ENCODE results near the gene RMI1. TPM values are rescaled to one million over a fixed set of nuclear protein-coding genes. Genes with fewer than 3 reads are reported as not detected.

The RMI1 gene
- total RNA-seq, 1 donor from 2014 or later = 3.1 TPM

- peak overlapping the region; percentile 100 for H3K27ac ChIP-seq (ENCODE audit: low read depth, low read length)
- no peaks in the 10 kb centered on the region for H3K27me3 ChIP-seq (ENCODE audit: control insufficient read depth in 3 of 3, insufficient read depth in 3 of 3, low read length in 3 of 3)
- H3K4me3 ChIP-seq (ENCODE audit: low read length in 3 of 3) = peak overlapping the region; percentile 88 to 99 (median 99)
- no peaks in the 10 kb centered on the region for H3K9me3 ChIP-seq (ENCODE audit: control insufficient read depth in 3 of 3, low read length in 3 of 3)
- H3K4me1 ChIP-seq (ENCODE audit: control insufficient read depth in 3 of 3, insufficient read depth in 3 of 3, low read length in 3 of 3) = peaks cover 14 to 30% (median 16%) of the 10 kb centered on the region in 3 donors
- H3K9ac ChIP-seq (ENCODE audit: low read depth in 1 of 3, low read length in 3 of 3) = peak overlapping the region; percentile 92 to 100 (median 100)
- H3K36me3 ChIP-seq (ENCODE audit: control insufficient read depth in 3 of 3, insufficient read depth in 3 of 3, low read length in 3 of 3) = peaks cover 28 to 31% (median 29%) of the 10 kb centered on the region in 3 donors
Measured at GRCh38 chr9:83978992-83979811, 1.4 kb upstream of the RMI1 start.

GRCh38 chr9:83979812-83980394 is 702 bp upstream of the RMI1 start, which contains the start of gene HNRNPK:
TSS of gene HNRNPK (minus strand) at chr9:83980215. CDS start at chr9:83978252, 1,963 bp downstream.
- H3K36me3 ChIP-seq (ENCODE audit: control insufficient read depth in 3 of 3, insufficient read depth in 3 of 3, low read length in 3 of 3) = peaks cover 22 to 24% (median 22%) of the 10 kb centered on the region in 3 donors
- peak within 1 kb of the TSS; percentile 88 to 99 (median 99) for H3K4me3 ChIP-seq (ENCODE audit: low read length in 3 of 3)
- H3K9me3 ChIP-seq (ENCODE audit: control insufficient read depth in 3 of 3, low read length in 3 of 3) = no peaks in the 10 kb centered on the region
- peak within 1 kb of the TSS; percentile 95 to 100 (median 100) for H3K9ac ChIP-seq (ENCODE audit: low read depth in 1 of 3, low read length in 3 of 3)
- H3K27ac ChIP-seq (ENCODE audit: low read depth, low read length) = peak within 1 kb of the TSS; percentile 100
- no peaks in the 10 kb centered on the region for H3K27me3 ChIP-seq (ENCODE audit: control insufficient read depth in 3 of 3, insufficient read depth in 3 of 3, low read length in 3 of 3)
- peaks cover 14 to 29% (median 16%) of the 10 kb centered on the region in 3 donors for H3K4me1 ChIP-seq (ENCODE audit: control insufficient read depth in 3 of 3, insufficient read depth in 3 of 3, low read length in 3 of 3)

- H3K4me3 ChIP-seq (ENCODE audit: low read length in 3 of 3) = peak overlapping the region; percentile 88 to 99 (median 99)
- no peaks in the 10 kb centered on the region for H3K9me3 ChIP-seq (ENCODE audit: control insufficient read depth in 3 of 3, low read length in 3 of 3)
- H3K27ac ChIP-seq (ENCODE audit: low read depth, low read length) = peak overlapping the region; percentile 100
- peaks cover 8 to 11% (median 10%) of the 10 kb centered on the region in 3 donors for H3K36me3 ChIP-seq (ENCODE audit: control insufficient read depth in 3 of 3, insufficient read depth in 3 of 3, low read length in 3 of 3)
- H3K27me3 ChIP-seq (ENCODE audit: control insufficient read depth in 3 of 3, insufficient read depth in 3 of 3, low read length in 3 of 3) = no peaks in the 10 kb centered on the region
- H3K9ac ChIP-seq (ENCODE audit: low read depth in 1 of 3, low read length in 3 of 3) = peak overlapping the region; percentile 95 to 100 (median 100)
- H3K4me1 ChIP-seq (ENCODE audit: control insufficient read depth in 3 of 3, insufficient read depth in 3 of 3, low read length in 3 of 3) = peaks cover 14 to 24% (median 16%) of the 10 kb centered on the region in 3 donors
Measured at GRCh38 chr9:83981126-83981871, 694 bp downstream of the RMI1 start.

- Histone ChIP-seq H3K4me3 (ENCODE audit: low read length in 3 of 3) (no peak overlapping the region), H3K9me3 (ENCODE audit: control insufficient read depth in 3 of 3, low read length in 3 of 3) (no peaks in the 10 kb centered on the region), H3K27me3 (ENCODE audit: control insufficient read depth in 3 of 3, insufficient read depth in 3 of 3, low read length in 3 of 3) (no peaks in the 10 kb centered on the region), H3K27ac (ENCODE audit: low read depth, low read length) (no peak overlapping the region), H3K36me3 (ENCODE audit: control insufficient read depth in 3 of 3, insufficient read depth in 3 of 3, low read length in 3 of 3) (peaks cover 0 to 3% (median 0%) of the 10 kb centered on the region in 3 donors), H3K4me1 (ENCODE audit: control insufficient read depth in 3 of 3, insufficient read depth in 3 of 3, low read length in 3 of 3) (peaks cover 5 to 6% (median 6%) of the 10 kb centered on the region in 3 donors), H3K9ac (ENCODE audit: low read depth in 1 of 3, low read length in 3 of 3) (no peak overlapping the region)
Measured at GRCh38 chr9:83986195-83986594, 5.6 kb downstream of the RMI1 start.

- Histone ChIP-seq H3K4me3 (ENCODE audit: low read length in 3 of 3) (no peak overlapping the region), H3K9ac (ENCODE audit: low read depth in 1 of 3, low read length in 3 of 3) (no peak overlapping the region), H3K27me3 (ENCODE audit: control insufficient read depth in 3 of 3, insufficient read depth in 3 of 3, low read length in 3 of 3) (no peaks in the 10 kb centered on the region), H3K36me3 (ENCODE audit: control insufficient read depth in 3 of 3, insufficient read depth in 3 of 3, low read length in 3 of 3) (peaks cover 0 to 3% (median 0%) of the 10 kb centered on the region in 3 donors), H3K9me3 (ENCODE audit: control insufficient read depth in 3 of 3, low read length in 3 of 3) (no peaks in the 10 kb centered on the region), H3K4me1 (ENCODE audit: control insufficient read depth in 3 of 3, insufficient read depth in 3 of 3, low read length in 3 of 3) (no peaks in the 10 kb centered on the region), H3K27ac (ENCODE audit: low read depth, low read length) (no peak overlapping the region)
Measured at GRCh38 chr9:83986765-83987401, 6.3 kb downstream of the RMI1 start.

- Histone ChIP-seq H3K27me3 (ENCODE audit: control insufficient read depth in 3 of 3, insufficient read depth in 3 of 3, low read length in 3 of 3) (no peaks in the 10 kb centered on the region), H3K4me1 (ENCODE audit: control insufficient read depth in 3 of 3, insufficient read depth in 3 of 3, low read length in 3 of 3) (no peaks in the 10 kb centered on the region), H3K36me3 (ENCODE audit: control insufficient read depth in 3 of 3, insufficient read depth in 3 of 3, low read length in 3 of 3) (peaks cover 0 to 3% (median 0%) of the 10 kb centered on the region in 3 donors), H3K27ac (ENCODE audit: low read depth, low read length) (no peak overlapping the region), H3K9me3 (ENCODE audit: control insufficient read depth in 3 of 3, low read length in 3 of 3) (no peaks in the 10 kb centered on the region), H3K4me3 (ENCODE audit: low read length in 3 of 3) (no peak overlapping the region), H3K9ac (ENCODE audit: low read depth in 1 of 3, low read length in 3 of 3) (no peak overlapping the region)
Measured at GRCh38 chr9:83987402-83987791, 6.8 kb downstream of the RMI1 start.

GRCh38 chr9:83988411-83988810 is 7.8 kb downstream of the RMI1 start:
- no peaks in the 10 kb centered on the region for H3K27me3 ChIP-seq (ENCODE audit: control insufficient read depth in 3 of 3, insufficient read depth in 3 of 3, low read length in 3 of 3)
- no peak overlapping the region for H3K27ac ChIP-seq (ENCODE audit: low read depth, low read length)
- no peak overlapping the region for H3K4me3 ChIP-seq (ENCODE audit: low read length in 3 of 3)
- peaks cover 0 to 3% (median 0%) of the 10 kb centered on the region in 3 donors for H3K36me3 ChIP-seq (ENCODE audit: control insufficient read depth in 3 of 3, insufficient read depth in 3 of 3, low read length in 3 of 3)
- no peaks in the 10 kb centered on the region for H3K9me3 ChIP-seq (ENCODE audit: control insufficient read depth in 3 of 3, low read length in 3 of 3)
- H3K9ac ChIP-seq (ENCODE audit: low read depth in 1 of 3, low read length in 3 of 3) = no peak overlapping the region
- H3K4me1 ChIP-seq (ENCODE audit: control insufficient read depth in 3 of 3, insufficient read depth in 3 of 3, low read length in 3 of 3) = no peaks in the 10 kb centered on the region

GRCh38 chr9:83991355-83991754 is 10.8 kb downstream of the RMI1 start:
- H3K27me3 ChIP-seq (ENCODE audit: control insufficient read depth in 3 of 3, insufficient read depth in 3 of 3, low read length in 3 of 3) = no peaks in the 10 kb centered on the region
- no peaks in the 10 kb centered on the region for H3K9me3 ChIP-seq (ENCODE audit: control insufficient read depth in 3 of 3, low read length in 3 of 3)
- no peaks in the 10 kb centered on the region for H3K4me1 ChIP-seq (ENCODE audit: control insufficient read depth in 3 of 3, insufficient read depth in 3 of 3, low read length in 3 of 3)

GRCh38 chr9:83992407-83992806 is 11.8 kb downstream of the RMI1 start:
- no peaks in the 10 kb centered on the region for H3K27me3 ChIP-seq (ENCODE audit: control insufficient read depth in 3 of 3, insufficient read depth in 3 of 3, low read length in 3 of 3)
- H3K4me1 ChIP-seq (ENCODE audit: control insufficient read depth in 3 of 3, insufficient read depth in 3 of 3, low read length in 3 of 3) = no peaks in the 10 kb centered on the region
- H3K9ac ChIP-seq (ENCODE audit: low read depth in 1 of 3, low read length in 3 of 3) = no peak overlapping the region
- H3K36me3 ChIP-seq (ENCODE audit: control insufficient read depth in 3 of 3, insufficient read depth in 3 of 3, low read length in 3 of 3) = peaks cover 0 to 3% (median 0%) of the 10 kb centered on the region in 3 donors
- no peak overlapping the region for H3K4me3 ChIP-seq (ENCODE audit: low read length in 3 of 3)
- H3K27ac ChIP-seq (ENCODE audit: low read depth, low read length) = no peak overlapping the region
- H3K9me3 ChIP-seq (ENCODE audit: control insufficient read depth in 3 of 3, low read length in 3 of 3) = no peaks in the 10 kb centered on the region

More at GRCh38 chr9:83991355-83991754, 10.8 kb downstream of the RMI1 start:
- Histone ChIP-seq H3K27ac (ENCODE audit: low read depth, low read length) (no peak overlapping the region), H3K4me3 (ENCODE audit: low read length in 3 of 3) (no peak overlapping the region), H3K9ac (ENCODE audit: low read depth in 1 of 3, low read length in 3 of 3) (no peak overlapping the region), H3K36me3 (ENCODE audit: control insufficient read depth in 3 of 3, insufficient read depth in 3 of 3, low read length in 3 of 3) (peaks cover 0 to 3% (median 0%) of the 10 kb centered on the region in 3 donors)
